Prostate gland (tissue), 2 donors: ENCODE measurements around the gene SIKE1. TPM values are rescaled to one million over a fixed set of nuclear protein-coding genes. Genes with fewer than 3 reads are reported as not detected.
"Not testable (repeated sequence)": the region's sequence is repeated elsewhere in the genome, so short reads cannot be mapped to it uniquely, and the experiment has no call there.

Source experiments
- DNase-seq: peaks from one replicate; pipeline ENCODE4 v3.0.0-alpha.2; 2019; ENCODE audit warnings: low spot score
- H3K27ac ChIP-seq, 2 donors: fragments of 200-600 bp; sonication (generic); 2 replicates each; pipeline ENCODE4 v1.5.1; 2017 to 2019
- H3K27me3 ChIP-seq: fragments of 200-600 bp; sonication (generic); replicated peaks from 2 replicates; pipeline ENCODE4 v1.5.1; 2019; ENCODE audit not compliant: insufficient read depth
- H3K36me3 ChIP-seq, 2 donors: fragments of 200-600 bp; sonication (generic); 1 replicate in 1 of 2; 2 replicates in 1 of 2; pipeline versions ENCODE4 v1.5.1 to v1.8.1; 2017 to 2019
- H3K4me1 ChIP-seq: fragments of 200-600 bp; sonication (generic); replicated peaks from 2 replicates; pipeline ENCODE4 v1.5.1; 2019
- H3K4me3 ChIP-seq, 2 donors: fragments of 200-600 bp; sonication (generic); 2 replicates each; pipeline ENCODE4 v1.5.1; 2017 to 2019
- H3K9me3 ChIP-seq: fragments of 200-600 bp; sonication (generic); 2 replicates; pipeline ENCODE4 v1.5.1; 2017
- CTCF ChIP-seq, 4 experiments: fragments of 200-600 bp in 2 of 4; fragments of 450-650 bp in 2 of 4; sonication (generic) in 2 of 4; IDR thresholded peaks; 1 replicate in 3 of 4; 2 replicates in 1 of 4; pipeline ENCODE4 v1.5.1; 2016 to 2019; ENCODE audit warnings: antibody characterized with exemption in 4 of 4, mild to moderate bottlenecking in 2 of 4, moderate library complexity in 2 of 4
- POLR2A ChIP-seq: fragments of 450-650 bp; IDR thresholded peaks from one replicate; pipeline ENCODE4 v1.6.1; 2016; ENCODE audit warnings: antibody characterized with exemption, mild to moderate bottlenecking
- POLR2AphosphoS5 ChIP-seq: sonication (generic); formaldehyde crosslinking; IDR thresholded peaks from one replicate; pipeline ENCODE4 v1.6.1; 2017; ENCODE audit warnings: antibody characterized with exemption
- WGBS: methylation state at CpG from one replicate; pipeline ENCODE4 v1.1.5; 2018; 5-methylcytosine and 5-hydroxymethylcytosine counted together
- intact Hi-C: fragments of 100-400 bp; cut with DNase I; formaldehyde crosslinking; loops from one replicate; pipeline ENCODE4 v1.14.2; 2022
- total RNA-seq, 2 donors: library from RNA; depleted of rRNA; stranded (reverse); fragments of >200 nt; gene quantifications; one replicate each; pipeline ENCODE4 v1.1.0, GENCODE V29; 2016

Gene SIKE1
- total RNA-seq, 2 donors from 2014 or later: 21.9 to 33.7 TPM

GRCh38 chr1:114755006-114755931 is 25.2 kb downstream of the SIKE1 start:
- no peaks in the 10 kb centered on the region for H3K27me3 ChIP-seq
- peak overlapping the region in 1 of 2 donors; percentile 98 for H3K4me3 ChIP-seq
- no peaks in the 10 kb centered on the region for H3K36me3 ChIP-seq
- 26% methylated on average over 7 of the region's 7 CpGs for WGBS
- no peak for DNase-seq
- intact Hi-C loops: loop anchor here (5.0 to 10.0 kb wide), 3 partner anchors 38 to 340 kb away; partner anchors contain the start of genes NRAS and TRIM33
- H3K4me1 ChIP-seq: peaks cover 6% of the 10 kb centered on the region
- peak overlapping the region; percentile 98 to 100 for H3K27ac ChIP-seq
- no peaks in the 10 kb centered on the region for H3K9me3 ChIP-seq
- TF ChIP-seq POLR2A (no peak), CTCF (IDR thresholded peaks at IDR 0.05) (no peak), POLR2AphosphoS5 (no peak)

- H3K9me3 ChIP-seq, H3K4me1 ChIP-seq, H3K27me3 ChIP-seq, H3K4me3 ChIP-seq, H3K27ac ChIP-seq, DNase-seq, H3K36me3 ChIP-seq: not testable (repeated sequence)
- WGBS: 87% methylated on average over 6 of the region's 6 CpGs
- intact Hi-C loops: loop anchor here (10.0 kb wide), 2 partner anchors 239 to 341 kb away; partner anchors contain the start of gene TRIM33
Measured at GRCh38 chr1:114753702-114754101, 26.8 kb downstream of the SIKE1 start.

- Histone ChIP-seq H3K4me3 (no peak overlapping the region), H3K9me3 (no peaks in the 10 kb centered on the region), H3K27ac (no peak overlapping the region), H3K27me3 (no peaks in the 10 kb centered on the region), H3K4me1 (peaks cover 6% of the 10 kb centered on the region), H3K36me3 (no peaks in the 10 kb centered on the region)
- DNase-seq: no peak
- 67% methylated on average over 4 of the region's 4 CpGs for WGBS
- TF ChIP-seq POLR2A: no peak
- TF ChIP-seq CTCF (IDR thresholded peaks at IDR 0.05): no peak
- no peak for TF ChIP-seq POLR2AphosphoS5
- intact Hi-C loops: loop anchor here (10.0 kb wide), 2 partner anchors 238 to 342 kb away; partner anchors contain the start of gene TRIM33
Measured at GRCh38 chr1:114753143-114753542, 27.3 kb downstream of the SIKE1 start.

- H3K27ac ChIP-seq: no peak overlapping the region
- DNase-seq: no peak
- intact Hi-C loops: loop anchor here (10.0 kb wide), 2 partner anchors 236 to 344 kb away; partner anchors contain the start of gene TRIM33
- peaks cover 6% of the 10 kb centered on the region for H3K4me1 ChIP-seq
- H3K36me3 ChIP-seq: no peaks in the 10 kb centered on the region
- no peaks in the 10 kb centered on the region for H3K27me3 ChIP-seq
- no peak overlapping the region for H3K4me3 ChIP-seq
- TF ChIP-seq CTCF (IDR thresholded peaks at IDR 0.05) (no peak), POLR2AphosphoS5 (no peak), POLR2A (no peak)
- H3K9me3 ChIP-seq: no peaks in the 10 kb centered on the region
- WGBS: 51% methylated on average over 5 of the region's 5 CpGs
Measured at GRCh38 chr1:114750780-114751179, 29.7 kb downstream of the SIKE1 start.

GRCh38 chr1:114749835-114750234 is 30.6 kb downstream of the SIKE1 start:
- no peak overlapping the region for H3K27ac ChIP-seq
- H3K36me3 ChIP-seq: no peaks in the 10 kb centered on the region
- peaks cover 2% of the 10 kb centered on the region for H3K4me1 ChIP-seq
- intact Hi-C loops: loop anchor here (10.0 kb wide), 2 partner anchors 235 to 345 kb away; partner anchors contain the start of gene TRIM33
- H3K9me3 ChIP-seq: no peaks in the 10 kb centered on the region
- no peaks in the 10 kb centered on the region for H3K27me3 ChIP-seq
- 68% methylated on average over 5 of the region's 5 CpGs for WGBS
- TF ChIP-seq POLR2AphosphoS5: no peak
- no peak for TF ChIP-seq CTCF (IDR thresholded peaks at IDR 0.05)
- no peak for TF ChIP-seq POLR2A
- no peak for DNase-seq
- no peak overlapping the region for H3K4me3 ChIP-seq
